HepG2 (cell line): Measurements from ENCODE around the gene EGF. TPM values are rescaled to one million over a fixed set of nuclear protein-coding genes. Genes with fewer than 3 reads are reported as not detected.

Experiments
- CBX5 ChIP-seq: sonication (generic); formaldehyde crosslinking; IDR thresholded peaks from 2 replicates; pipeline ENCODE4 v1.4.0; 2020; ENCODE audit warnings: missing genetic modification reagents, borderline replicate concordance
- CHCHD3 ChIP-seq: sonication (generic); formaldehyde crosslinking; IDR thresholded peaks from 2 replicates; pipeline ENCODE4 v1.8.0; 2022; ENCODE audit warnings: mild to moderate bottlenecking, missing genetic modification reagents, moderate library complexity
- E2F5 ChIP-seq: sonication (generic); formaldehyde crosslinking; conservative IDR thresholded peaks from 2 replicates; pipeline ENCODE4 v1.4.0; 2020; ENCODE audit warnings: missing genetic modification reagents
- EP300 ChIP-seq, 3 experiments: sonication (generic) in 1 of 3; formaldehyde crosslinking in 1 of 3; IDR thresholded peaks; 2 replicates each; pipeline versions ENCODE4 v1.5.1 to v1.6.1; 2011 to 2020; ENCODE audit warnings: low read depth in 2 of 3, low read length in 2 of 3, borderline replicate concordance in 1 of 3, improper control_type of control experiment in 1 of 3, mild to moderate bottlenecking in 1 of 3, missing genetic modification reagents in 1 of 3, moderate library complexity in 1 of 3
- FLYWCH1 ChIP-seq: sonication (generic); formaldehyde crosslinking; IDR thresholded peaks from 2 replicates; pipeline ENCODE4 v1.8.1; 2023; ENCODE audit warnings: mild to moderate bottlenecking, missing genetic modification reagents
- FOXK2 ChIP-seq: fragments of 450-650 bp; IDR thresholded peaks from 2 replicates; pipeline ENCODE4 v1.6.1; 2016
- FOXP4 ChIP-seq: sonication (generic); formaldehyde crosslinking; IDR thresholded peaks from 2 replicates; pipeline ENCODE4 v1.4.0; 2020; ENCODE audit warnings: missing genetic modification reagents
- SETDB1 ChIP-seq: sonication (generic); formaldehyde crosslinking; IDR thresholded peaks from 2 replicates; pipeline ENCODE4 v1.5.1; 2020; ENCODE audit warnings: missing genetic modification reagents, mild to moderate bottlenecking, borderline replicate concordance
- SMARCC2 ChIP-seq: fragments of 450-650 bp; IDR thresholded peaks from 2 replicates; pipeline ENCODE4 v1.6.1; 2017; ENCODE audit warnings: antibody characterized with exemption, mild to moderate bottlenecking
- SOX13 ChIP-seq, 3 experiments: fragments of 450-650 bp in 1 of 3; sonication (generic) in 1 of 3; formaldehyde crosslinking in 1 of 3; IDR thresholded peaks in 2 of 3; conservative IDR thresholded peaks in 1 of 3; 2 replicates each; pipeline versions ENCODE4 v1.5.0 to v1.6.1; 2016 to 2020; ENCODE audit warnings: antibody characterized with exemption in 1 of 3, mild to moderate bottlenecking in 1 of 3, missing compliant biosample characterization in 1 of 3, missing genetic modification reagents in 1 of 3, moderate library complexity in 1 of 3
- SOX6 ChIP-seq, 2 experiments: fragments of 450-650 bp in 1 of 2; sonication (generic) in 1 of 2; formaldehyde crosslinking in 1 of 2; IDR thresholded peaks; 2 replicates each; pipeline versions ENCODE4 v1.4.0 to v1.6.1; 2017 to 2020; ENCODE audit warnings: antibody characterized with exemption in 1 of 2, mild to moderate bottlenecking in 1 of 2, missing genetic modification reagents in 1 of 2
- TEAD3 ChIP-seq: optimal IDR thresholded peaks from 2 replicates; pipeline ENCODE3; 2016; ENCODE audit warnings: borderline replicate concordance
- THAP9 ChIP-seq: sonication (generic); formaldehyde crosslinking; IDR thresholded peaks from 2 replicates; pipeline ENCODE4; 2020; ENCODE audit warnings: missing genetic modification reagents, mild to moderate bottlenecking, borderline replicate concordance
- ZFP1 ChIP-seq: IDR thresholded peaks from 2 replicates; pipeline ENCODE4 v1.6.1; 2016
- ZGPAT ChIP-seq: IDR thresholded peaks from 2 replicates; pipeline ENCODE4 v1.6.1; 2016; ENCODE audit warnings: mild to moderate bottlenecking
- ZNF138 ChIP-seq: sonication (generic); formaldehyde crosslinking; IDR thresholded peaks from 2 replicates; pipeline ENCODE4 v1.5.0; 2020; ENCODE audit warnings: mild to moderate bottlenecking, low read depth, missing genetic modification reagents
- ZNF180 ChIP-seq: sonication (generic); formaldehyde crosslinking; IDR thresholded peaks from 2 replicates; pipeline ENCODE4 v1.4.0; 2020; ENCODE audit warnings: low read depth, missing genetic modification reagents, borderline replicate concordance
- ZNF263 ChIP-seq: sonication (generic); formaldehyde crosslinking; IDR thresholded peaks from 2 replicates; pipeline ENCODE4 v1.4.0; 2020; ENCODE audit warnings: missing genetic modification reagents
- ZNF292 ChIP-seq: sonication (generic); formaldehyde crosslinking; IDR thresholded peaks from 2 replicates; pipeline ENCODE4 v1.8.1; 2022; ENCODE audit warnings: mild to moderate bottlenecking, low read depth, missing genetic modification reagents, borderline replicate concordance
- ZNF564 ChIP-seq: sonication (generic); formaldehyde crosslinking; IDR thresholded peaks from 2 replicates; pipeline ENCODE4 v1.8.1; 2023; ENCODE audit warnings: mild to moderate bottlenecking, missing genetic modification reagents
- ZNF616 ChIP-seq: sonication (generic); formaldehyde crosslinking; IDR thresholded peaks from 2 replicates; pipeline ENCODE4 v1.5.0; 2020; ENCODE audit warnings: low read depth, mild to moderate bottlenecking, missing genetic modification reagents
- polyA plus RNA-seq, 8 experiments: library from polyadenylated mRNA; depleted of rRNA in 3 of 8; stranded (reverse) in 7 of 8; unstranded in 1 of 8; fragments of >200 nt; fragmentation: Illumina TruSeq in 4 of 8; extraction: Trizol in 4 of 8; gene quantifications; 2 replicates each; pipeline versions ENCODE4 v1.2.1 to v1.2.3, GENCODE V29; 2011 to 2016; ENCODE audit warnings: low read depth in 4 of 8, missing spikeins in 1 of 8, mixed read lengths in 1 of 8; ENCODE audit not compliant: insufficient read depth in 1 of 8
- total RNA-seq, 5 experiments: library from RNA; depleted of rRNA; stranded (reverse); fragments of >200 nt; fragmentation: Illumina TruSeq; extraction: Trizol; gene quantifications; 2 replicates each; pipeline ENCODE4 v1.2.3, GENCODE V29; 2016; ENCODE audit warnings: low read depth in 1 of 5
- TF ChIP-seq, protein P1 (sequence below): sonication (generic); formaldehyde crosslinking; IDR thresholded peaks from 2 replicates; pipeline ENCODE4 v1.8.0; 2022; ENCODE audit warnings: mild to moderate bottlenecking, missing genetic modification reagents, moderate library complexity

The EGF gene
- total and polyA plus RNA-seq, 2 of the 13 experiments (the other 11 are each of a cell fraction or from before 2014, with no cell fraction given) = 0.07 to 0.08 TPM

DNA sequence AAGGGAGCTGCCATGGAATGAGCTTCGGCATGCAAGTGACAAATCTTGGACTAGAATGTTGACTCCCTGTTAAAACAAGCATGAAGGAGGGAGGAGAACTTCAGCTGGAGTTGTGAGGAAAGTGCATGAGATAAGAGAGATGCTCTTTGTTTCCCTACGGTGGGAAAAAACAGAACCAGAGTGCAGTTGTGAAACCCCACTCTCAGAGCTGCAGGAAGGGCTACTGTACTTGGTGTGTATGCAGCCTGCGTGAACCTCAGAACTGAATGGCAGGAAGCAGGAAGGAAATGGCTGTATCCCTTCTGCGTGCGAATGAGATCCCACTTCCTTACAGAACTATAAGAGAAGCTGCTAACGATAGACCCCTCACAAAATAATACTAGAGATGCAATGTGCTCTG, 57.2 kb downstream of the EGF start (continued):
- TF ChIP-seq ZNF263 (CRISPR knock-in tag) (no peak), FOXP4 (CRISPR knock-in tag) (peak; percentile 62; the same call in 1 of the 2 replicates), ZNF180 (CRISPR knock-in tag) (no peak), ZNF616 (no peak), EP300 (IDR thresholded peaks at IDR 0.05; ENCODE audit: low read depth in 2 of 2, low read length in 2 of 2) (peak in 1 of 2 experiments; percentile 24; a peak in 1 of 4 replicates), EP300 (CRISPR knock-in tag; IDR thresholded peaks at IDR 0.05; ENCODE audit: borderline replicate concordance) (no peak), FOXK2 (no peak), ZNF138 (no peak), ZNF292 (CRISPR knock-in tag) (peak; percentile 25; the same call in 1 of the 2 replicates), ZFP1 (no peak), E2F5 (CRISPR knock-in tag) (no peak), CHCHD3 (no peak), ZNF564 (no peak), SMARCC2 (no peak), ZGPAT (no peak), FLYWCH1 (CRISPR knock-in tag) (no peak), SETDB1 (CRISPR knock-in tag) (no peak), THAP9 (CRISPR knock-in tag) (no peak), TEAD3 (peak; percentile 20), SOX6 (IDR thresholded peaks at IDR 0.05) (no peak), SOX6 (CRISPR knock-in tag; IDR thresholded peaks at IDR 0.05) (peak; percentile 37; the same call in 1 of the 2 replicates), CBX5 (CRISPR knock-in tag) (no peak), SOX13 (IDR thresholded peaks at IDR 0.05) (no peak; the same call in 1 of the 2 replicates), SOX13 (CRISPR knock-in tag; conservative IDR thresholded peaks at IDR 0.05 in 1 of 2, IDR thresholded peaks at IDR 0.05 in 1 of 2) (peak in 1 of 2 experiments; percentile 51; a peak in 2 of 4 replicates)
- TF ChIP-seq, protein P1, sequence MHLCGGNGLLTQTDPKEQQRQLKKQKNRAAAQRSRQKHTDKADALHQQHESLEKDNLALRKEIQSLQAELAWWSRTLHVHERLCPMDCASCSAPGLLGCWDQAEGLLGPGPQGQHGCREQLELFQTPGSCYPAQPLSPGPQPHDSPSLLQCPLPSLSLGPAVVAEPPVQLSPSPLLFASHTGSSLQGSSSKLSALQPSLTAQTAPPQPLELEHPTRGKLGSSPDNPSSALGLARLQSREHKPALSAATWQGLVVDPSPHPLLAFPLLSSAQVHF = no peak
